Cardiac fibroblast (primary cell): Measurements from ENCODE around the gene DHRS11.

Source experiments
- DNase-seq, 2 donors: peaks; one replicate each; pipeline versions ENCODE4 v3.0.0 to v3.0.0-alpha.2; 2010; ENCODE audit warnings: low read depth in 2 of 2
- H3K4me3 ChIP-seq, 2 donors: replicated peaks in 1 of 2; 1 replicate in 1 of 2; 2 replicates in 1 of 2; pipeline ENCODE4 v1.5.1; 2011; ENCODE audit warnings: low read depth in 2 of 2, low read length in 2 of 2, mild to moderate bottlenecking in 2 of 2, moderate library complexity in 1 of 2
- TF ChIP-seq, protein P1 (sequence below): IDR thresholded peaks from one replicate; pipeline ENCODE4 v1.5.1; 2011; ENCODE audit warnings: low read depth, mild to moderate bottlenecking, low read length, inconsistent platforms

DHRS11 gene

DNA sequence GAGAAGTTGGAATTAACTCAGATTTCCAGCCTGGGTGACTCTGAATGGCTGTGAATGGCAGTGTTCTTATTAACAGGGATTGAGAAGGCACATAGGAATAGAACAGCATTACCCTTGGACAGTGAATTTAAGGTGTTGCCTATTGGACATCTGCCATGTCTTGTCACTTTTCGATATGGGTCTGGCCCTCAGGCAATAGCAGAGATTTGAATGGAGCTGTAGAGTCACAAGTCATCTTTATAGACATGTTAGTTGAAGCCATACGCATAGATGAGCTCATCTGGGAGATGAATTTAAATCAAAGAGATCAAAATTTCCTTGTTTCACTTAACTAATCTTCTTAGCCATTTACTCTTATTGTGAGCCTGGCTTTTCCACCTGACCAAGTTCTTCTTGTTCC is 14.9 kb upstream of the DHRS11 start:
- H3K4me3 ChIP-seq = no peak overlapping the region
- no peak for DNase-seq
- TF ChIP-seq, protein P1, sequence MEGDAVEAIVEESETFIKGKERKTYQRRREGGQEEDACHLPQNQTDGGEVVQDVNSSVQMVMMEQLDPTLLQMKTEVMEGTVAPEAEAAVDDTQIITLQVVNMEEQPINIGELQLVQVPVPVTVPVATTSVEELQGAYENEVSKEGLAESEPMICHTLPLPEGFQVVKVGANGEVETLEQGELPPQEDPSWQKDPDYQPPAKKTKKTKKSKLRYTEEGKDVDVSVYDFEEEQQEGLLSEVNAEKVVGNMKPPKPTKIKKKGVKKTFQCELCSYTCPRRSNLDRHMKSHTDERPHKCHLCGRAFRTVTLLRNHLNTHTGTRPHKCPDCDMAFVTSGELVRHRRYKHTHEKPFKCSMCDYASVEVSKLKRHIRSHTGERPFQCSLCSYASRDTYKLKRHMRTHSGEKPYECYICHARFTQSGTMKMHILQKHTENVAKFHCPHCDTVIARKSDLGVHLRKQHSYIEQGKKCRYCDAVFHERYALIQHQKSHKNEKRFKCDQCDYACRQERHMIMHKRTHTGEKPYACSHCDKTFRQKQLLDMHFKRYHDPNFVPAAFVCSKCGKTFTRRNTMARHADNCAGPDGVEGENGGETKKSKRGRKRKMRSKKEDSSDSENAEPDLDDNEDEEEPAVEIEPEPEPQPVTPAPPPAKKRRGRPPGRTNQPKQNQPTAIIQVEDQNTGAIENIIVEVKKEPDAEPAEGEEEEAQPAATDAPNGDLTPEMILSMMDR = no peak

DNA sequence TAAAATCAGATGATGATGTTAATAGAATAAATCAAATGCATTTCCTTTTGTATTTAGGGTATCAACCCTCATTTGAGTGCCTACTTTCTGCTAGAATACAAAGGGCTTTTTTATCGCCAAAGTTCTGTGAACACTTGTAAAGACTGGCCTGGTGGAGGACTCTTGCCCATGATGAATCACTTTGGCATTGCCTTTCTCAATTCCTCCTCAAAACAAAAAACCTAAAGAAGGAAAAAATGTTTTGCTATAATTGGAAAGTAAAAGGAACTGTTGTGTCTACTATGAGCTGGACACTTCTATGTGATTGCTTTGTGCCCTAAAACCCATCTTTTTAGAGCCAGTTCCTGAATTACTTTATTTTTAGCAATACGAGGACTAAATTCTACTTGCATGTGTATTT is 13.0 kb upstream of the DHRS11 start:
- TF ChIP-seq, protein P1 = no peak
- peak; percentile 12 to 37 for DNase-seq
- no peak overlapping the region for H3K4me3 ChIP-seq

DNA sequence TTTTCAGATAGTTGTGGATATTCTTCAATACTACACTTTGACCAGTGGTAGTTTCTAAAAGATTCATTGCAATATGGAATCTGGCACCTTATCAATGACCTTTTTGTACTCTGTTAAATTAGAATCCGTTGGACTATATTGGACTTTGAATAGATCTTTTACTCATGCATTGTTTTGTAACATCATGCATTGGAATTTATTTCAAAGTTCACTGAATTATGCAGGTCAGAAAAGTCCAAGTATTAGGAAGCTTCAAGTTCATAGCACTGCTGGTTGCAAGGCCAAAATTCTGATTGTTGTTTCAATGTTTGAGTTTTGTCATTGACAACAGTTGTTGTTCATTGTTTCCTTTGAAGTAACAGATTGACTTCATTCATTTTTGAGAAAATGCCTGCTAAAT is 7.9 kb upstream of the DHRS11 start:
- H3K4me3 ChIP-seq = no peak overlapping the region
- TF ChIP-seq, protein P1 = no peak
- DNase-seq = no peak

DNA sequence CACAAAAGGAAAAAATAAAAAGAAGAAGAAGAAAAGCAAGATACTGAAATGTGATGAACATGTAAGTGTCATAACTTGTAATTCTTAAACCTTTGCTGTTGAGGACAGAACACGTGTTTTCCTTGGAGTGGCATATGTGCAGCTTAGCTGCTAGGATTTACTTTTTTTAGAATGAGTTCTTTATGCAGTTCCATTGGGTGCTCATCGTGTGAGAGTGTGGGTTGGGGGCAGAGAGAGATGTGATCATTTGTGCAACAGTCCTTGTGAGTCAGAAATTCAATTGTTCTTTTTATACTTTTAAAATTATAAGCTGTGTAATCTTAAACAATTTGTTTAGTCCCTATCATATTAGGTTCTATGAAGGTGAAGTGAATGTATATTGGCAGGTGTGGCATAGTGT is 5.5 kb upstream of the DHRS11 start:
- no peak for DNase-seq
- TF ChIP-seq, protein P1 = no peak
- no peak overlapping the region for H3K4me3 ChIP-seq

DNA sequence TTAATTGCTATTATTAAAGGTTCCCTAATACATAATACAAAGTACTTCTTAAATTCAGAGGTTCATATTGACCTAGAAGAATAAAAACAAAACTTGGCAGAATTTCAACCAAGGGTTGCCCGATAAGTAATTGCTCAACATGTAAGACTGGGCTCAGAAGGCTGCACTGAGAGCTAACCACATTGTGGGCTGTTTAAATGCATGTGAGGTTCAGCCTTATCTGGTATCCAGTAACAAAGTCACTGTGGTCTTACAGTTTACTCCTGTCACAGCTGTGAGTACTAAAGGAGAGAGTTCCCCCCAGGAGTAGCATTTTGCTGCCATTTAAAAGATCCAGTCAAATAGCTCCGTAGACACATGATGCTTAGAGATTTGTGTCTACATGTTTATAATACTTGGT is 1.6 kb upstream of the DHRS11 start:
- peak in 1 of 2 donors; percentile 83 for DNase-seq
- TF ChIP-seq, protein P1 = no peak
- H3K4me3 ChIP-seq = no peak overlapping the region

DNA sequence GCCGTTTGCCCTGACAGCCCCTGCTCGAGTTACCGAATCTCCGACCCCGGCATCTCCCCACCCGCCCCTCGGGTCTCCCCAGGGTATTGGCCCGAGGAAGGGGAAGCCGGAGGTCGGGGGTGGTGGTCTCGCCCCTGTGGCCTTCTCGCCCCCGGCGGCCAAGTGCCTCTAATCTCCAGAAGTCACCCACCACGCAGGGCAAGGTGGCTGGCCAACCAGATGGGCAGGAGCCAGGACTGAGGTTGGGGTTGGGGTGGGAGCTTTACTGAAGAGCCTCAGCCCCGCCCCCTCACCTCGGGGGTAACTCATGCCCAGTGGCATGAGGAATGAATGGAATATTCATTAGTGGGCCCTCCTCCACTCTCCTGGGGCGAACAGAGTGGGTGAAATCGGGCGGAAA is 637 bp downstream of the DHRS11 start:
- TF ChIP-seq, protein P1 = no peak
- peak overlapping the region; percentile 54 to 68 for H3K4me3 ChIP-seq
- DNase-seq = peak in 1 of 2 donors; percentile 14

DNA sequence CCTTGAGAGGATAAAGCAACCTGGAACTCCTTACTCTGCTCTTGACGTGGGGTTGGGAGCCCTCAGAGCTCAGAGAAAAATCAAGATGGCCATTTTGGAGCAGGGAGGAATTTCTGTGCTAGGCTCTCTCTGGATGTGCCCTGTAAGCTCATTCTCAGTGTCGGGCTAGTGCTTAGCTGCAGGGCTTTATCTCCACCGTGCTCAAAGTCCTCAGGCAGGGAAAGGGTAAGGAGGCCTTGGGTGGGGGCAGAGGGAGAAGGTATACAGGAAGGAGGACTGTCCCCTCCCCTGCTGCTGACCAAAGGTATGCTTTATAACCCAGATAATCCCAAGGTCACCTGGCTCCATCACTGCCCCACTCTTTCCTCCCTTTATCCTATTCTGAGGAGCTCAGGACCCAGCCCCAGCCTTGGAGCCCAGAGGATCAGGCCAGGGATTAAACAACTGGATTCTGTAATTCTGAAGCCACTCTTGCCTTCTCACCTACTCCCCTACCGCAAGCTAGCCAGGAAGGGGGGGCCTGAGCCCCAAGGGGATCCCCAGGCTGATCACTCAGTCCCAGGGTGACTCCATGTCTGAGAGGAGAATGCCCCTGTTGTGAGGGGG is 1.1 kb downstream of the DHRS11 start:
- peak overlapping the region in 1 of 2 donors; percentile 68 for H3K4me3 ChIP-seq
- TF ChIP-seq, protein P1 = no peak
- DNase-seq = no peak
